ENCODE results near the gene NPIPB5.
"Not testable (repeated sequence)": the region's sequence is repeated elsewhere in the genome, so short reads cannot be mapped to it uniquely, and the experiment has no call there.

The NPIPB5 gene

GRCh38 chr16:22510591-22510990 lies at the start of gene NPIPB5:
TSS of gene NPIPB5 (plus strand) at chr16:22510891. CDS start at chr16:22513802, 2,911 bp downstream.
- not testable (repeated sequence) for DNase-seq (ENCODE audit: low read depth, low spot score)

- not testable (repeated sequence) for DNase-seq (ENCODE audit: low read depth, low spot score)
Measured at GRCh38 chr16:22468846-22469245, 41.8 kb upstream of the NPIPB5 start.

- DNase-seq (ENCODE audit: low read depth, low spot score) = not testable (repeated sequence)
Measured at GRCh38 chr16:22537996-22538395, 27.3 kb downstream of the NPIPB5 start.

- not testable (repeated sequence) for DNase-seq (ENCODE audit: low read depth, low spot score)
Measured at GRCh38 chr16:22544809-22545208, 34.1 kb downstream of the NPIPB5 start.

GRCh38 chr16:22546630-22547029 lies 35.9 kb downstream of the NPIPB5 start:
- DNase-seq (ENCODE audit: low read depth, low spot score) = not testable (repeated sequence)

GRCh38 chr16:22547170-22547765 lies 36.6 kb downstream of the NPIPB5 start:
- DNase-seq (ENCODE audit: low read depth, low spot score) = not testable (repeated sequence)

- not testable (repeated sequence) for DNase-seq (ENCODE audit: low read depth, low spot score)
Measured at GRCh38 chr16:22549853-22550252, 39.2 kb downstream of the NPIPB5 start.

- not testable (repeated sequence) for DNase-seq (ENCODE audit: low read depth, low spot score)
Measured at GRCh38 chr16:22551143-22551542, 40.5 kb downstream of the NPIPB5 start.

GRCh38 chr16:22551651-22552050 lies 41.0 kb downstream of the NPIPB5 start:
- DNase-seq (ENCODE audit: low read depth, low spot score) = not testable (repeated sequence)

GRCh38 chr16:22556759-22557158 lies 46.1 kb downstream of the NPIPB5 start:
- DNase-seq (ENCODE audit: low read depth, low spot score) = not testable (repeated sequence)
